ENCODE results near the gene ASPSCR1. TPM values are rescaled to one million over a fixed set of nuclear protein-coding genes. Genes with fewer than 3 reads are reported as not detected.

ASPSCR1 gene
- total RNA-seq, 2 experiments from 2014 or later, result 27.0 to 33.7 TPM

GRCh38 chr17:82008941-82009405, 31.5 kb downstream of the ASPSCR1 start:
- H3K36me3 Mint-ChIP-seq (ENCODE audit: low read depth), result no peaks in the 10 kb centered on the region
- DNase-seq (no peak), ATAC-seq (no peak)
- no peaks in the 10 kb centered on the region for H3K27me3 Mint-ChIP-seq (ENCODE audit: low read depth)
- peaks cover 9% of the 10 kb centered on the region for H3K4me1 Mint-ChIP-seq (ENCODE audit: low read depth)
- CTCF ChIA-PET, result interaction anchor here (1.9 to 2.1 kb wide), 2 partner anchors 11 to 50 kb away, joined by 5 read pairs; no protein-coding TSS in a partner anchor
- H3K9me3 Mint-ChIP-seq (ENCODE audit: insufficient read depth), result no peaks in the 10 kb centered on the region
- POLR2A ChIA-PET, result interaction anchor here (0.8 to 0.9 kb wide), 2 partner anchors 11 to 13 kb away, joined by 3 to 4 read pairs; no protein-coding TSS in a partner anchor
- no peak overlapping the region for H3K27ac Mint-ChIP-seq
- no peak overlapping the region for H3K4me3 Mint-ChIP-seq

- ChIA-PET POLR2A (interaction anchor here (0.6 to 0.9 kb wide), 3 partner anchors 8 to 12 kb away, joined by 3 to 4 read pairs (median 3); no protein-coding TSS in a partner anchor), CTCF (interaction anchor here (1.9 to 2.1 kb wide), 2 partner anchors 10 to 50 kb away, joined by 5 read pairs; no protein-coding TSS in a partner anchor)
- H3K36me3 Mint-ChIP-seq (ENCODE audit: low read depth), result no peaks in the 10 kb centered on the region
- DNase-seq (no peak), ATAC-seq (no peak)
- H3K4me1 Mint-ChIP-seq (ENCODE audit: low read depth), result peaks cover 9% of the 10 kb centered on the region
- H3K4me3 Mint-ChIP-seq, result no peak overlapping the region
- no peak overlapping the region for H3K27ac Mint-ChIP-seq
- H3K9me3 Mint-ChIP-seq (ENCODE audit: insufficient read depth), result no peaks in the 10 kb centered on the region
- H3K27me3 Mint-ChIP-seq (ENCODE audit: low read depth), result no peaks in the 10 kb centered on the region
Measured at GRCh38 chr17:82009413-82009812, 32.0 kb downstream of the ASPSCR1 start.

- CTCF ChIA-PET, result interaction anchor here (0.5 to 1.9 kb wide), 4 partner anchors 9 to 118 kb away, joined by 3 to 5 read pairs (median 3); partner anchors contain the start of gene DCXR
- POLR2A ChIA-PET, result interaction anchor here (1.6 kb wide), 1 partner anchor 11 kb away, joined by 3 read pairs; no protein-coding TSS in a partner anchor
- H3K36me3 Mint-ChIP-seq (ENCODE audit: low read depth), result no peaks in the 10 kb centered on the region
- no peaks in the 10 kb centered on the region for H3K9me3 Mint-ChIP-seq (ENCODE audit: insufficient read depth)
- ATAC-seq (no peak), DNase-seq (no peak)
- H3K4me3 Mint-ChIP-seq, result no peak overlapping the region
- H3K27ac Mint-ChIP-seq, result no peak overlapping the region
- H3K27me3 Mint-ChIP-seq (ENCODE audit: low read depth), result no peaks in the 10 kb centered on the region
- H3K4me1 Mint-ChIP-seq (ENCODE audit: low read depth), result peaks cover 9% of the 10 kb centered on the region
Measured at GRCh38 chr17:82010575-82011525, 33.4 kb downstream of the ASPSCR1 start.

DNA sequence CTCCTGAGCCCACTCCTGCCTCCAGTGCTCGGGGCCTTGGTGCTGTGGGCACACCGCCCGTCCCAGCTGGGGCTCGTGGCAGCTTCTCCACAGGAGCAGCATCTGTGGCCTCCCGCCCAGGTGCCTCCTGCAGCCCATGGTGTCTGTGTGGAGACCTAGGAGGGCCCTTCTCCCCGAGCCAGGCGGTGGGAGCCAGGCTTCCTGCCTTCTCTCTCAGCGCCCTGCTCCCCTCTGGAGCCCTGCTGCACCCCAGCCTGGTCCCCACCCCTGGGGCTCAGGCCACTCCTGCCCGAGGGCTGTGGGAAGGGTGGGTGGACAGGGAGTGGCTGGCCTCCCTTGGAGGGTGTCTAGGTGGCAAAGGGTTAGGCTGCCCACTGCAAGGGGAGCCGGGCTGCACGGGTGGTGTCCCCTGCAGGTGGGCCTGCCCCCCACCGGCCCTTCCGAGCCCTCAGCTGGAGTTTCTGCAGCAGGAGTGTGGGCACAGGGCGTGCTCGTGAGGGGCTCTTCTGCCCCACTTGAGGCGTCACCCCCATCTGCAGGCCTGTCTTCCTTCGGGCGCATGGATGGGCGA, 34.3 kb downstream of the ASPSCR1 start:
- H3K27ac Mint-ChIP-seq, result no peak overlapping the region
- peaks cover 9% of the 10 kb centered on the region for H3K4me1 Mint-ChIP-seq (ENCODE audit: low read depth)
- ATAC-seq, result no peak
- DNase-seq, result no peak
- POLR2A ChIA-PET, result interaction anchor here (1.6 kb wide), 1 partner anchor 10 kb away, joined by 3 read pairs; no protein-coding TSS in a partner anchor
- no peak overlapping the region for H3K4me3 Mint-ChIP-seq
- H3K9me3 Mint-ChIP-seq (ENCODE audit: insufficient read depth), result no peaks in the 10 kb centered on the region
- no peaks in the 10 kb centered on the region for H3K27me3 Mint-ChIP-seq (ENCODE audit: low read depth)
- CTCF ChIA-PET, result interaction anchor here (1.0 kb wide), 2 partner anchors 8 to 26 kb away, joined by 3 read pairs; partner anchors contain the start of gene DCXR
- H3K36me3 Mint-ChIP-seq (ENCODE audit: low read depth), result no peaks in the 10 kb centered on the region

GRCh38 chr17:82012261-82012639, 34.8 kb downstream of the ASPSCR1 start:
- H3K27me3 Mint-ChIP-seq (ENCODE audit: low read depth), result no peaks in the 10 kb centered on the region
- no peak for ATAC-seq
- no peak overlapping the region for H3K27ac Mint-ChIP-seq
- H3K9me3 Mint-ChIP-seq (ENCODE audit: insufficient read depth), result no peaks in the 10 kb centered on the region
- no peak overlapping the region for H3K4me3 Mint-ChIP-seq
- ChIA-PET POLR2A (no interaction called here), CTCF (interaction anchor here (1.7 kb wide), 1 partner anchor 53 kb away, joined by 5 read pairs; no protein-coding TSS in a partner anchor)
- peaks cover 9% of the 10 kb centered on the region for H3K4me1 Mint-ChIP-seq (ENCODE audit: low read depth)
- no peaks in the 10 kb centered on the region for H3K36me3 Mint-ChIP-seq (ENCODE audit: low read depth)
- DNase-seq, result no peak

GRCh38 chr17:82012640-82013295, 35.3 kb downstream of the ASPSCR1 start:
- no peak for ATAC-seq
- Mint-ChIP-seq H3K4me1 (ENCODE audit: low read depth) (peaks cover 9% of the 10 kb centered on the region), H3K27ac (no peak overlapping the region), H3K27me3 (ENCODE audit: low read depth) (no peaks in the 10 kb centered on the region), H3K4me3 (no peak overlapping the region), H3K9me3 (ENCODE audit: insufficient read depth) (no peaks in the 10 kb centered on the region), H3K36me3 (ENCODE audit: low read depth) (no peaks in the 10 kb centered on the region)
- CTCF ChIA-PET, result interaction anchor here (1.7 kb wide), 1 partner anchor 53 kb away, joined by 5 read pairs; no protein-coding TSS in a partner anchor
- POLR2A ChIA-PET, result no interaction called here
- DNase-seq, result no peak

GRCh38 chr17:82013341-82013740, 35.9 kb downstream of the ASPSCR1 start:
- Mint-ChIP-seq H3K36me3 (ENCODE audit: low read depth) (no peaks in the 10 kb centered on the region), H3K27ac (no peak overlapping the region), H3K27me3 (ENCODE audit: low read depth) (no peaks in the 10 kb centered on the region), H3K9me3 (ENCODE audit: insufficient read depth) (no peaks in the 10 kb centered on the region), H3K4me3 (no peak overlapping the region), H3K4me1 (ENCODE audit: low read depth) (peaks cover 7% of the 10 kb centered on the region)
- POLR2A ChIA-PET, result no interaction called here
- DNase-seq (no peak), ATAC-seq (no peak)
- CTCF ChIA-PET, result interaction anchor here (1.7 kb wide), 1 partner anchor 54 kb away, joined by 5 read pairs; no protein-coding TSS in a partner anchor

DNA sequence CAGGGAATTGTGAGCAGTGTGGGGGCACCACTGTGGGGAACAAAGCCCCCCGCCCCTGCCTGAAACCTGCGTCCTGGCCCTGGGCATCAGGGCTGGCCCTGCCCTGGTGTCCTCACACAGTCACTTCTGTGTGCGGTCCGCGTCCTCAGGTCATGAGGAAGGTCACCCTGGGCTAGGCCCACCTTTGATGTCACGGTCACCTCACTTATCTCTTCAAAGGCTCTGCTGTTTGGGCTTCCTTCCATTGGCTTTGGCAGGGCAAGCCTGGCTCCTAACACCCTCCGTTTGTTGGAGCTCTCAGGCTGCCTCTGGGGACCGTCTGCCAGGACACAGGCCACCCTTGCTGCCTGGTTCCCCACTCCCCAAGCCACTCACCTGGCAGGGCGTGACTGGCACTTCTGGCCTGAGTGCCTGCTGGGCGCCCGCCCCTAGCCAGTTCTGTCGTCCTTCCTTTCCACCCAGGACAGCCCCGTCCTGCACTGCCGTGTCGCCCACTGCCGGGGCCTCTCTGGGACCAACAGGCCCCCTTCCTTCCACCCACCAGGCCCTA, 36.4 kb downstream of the ASPSCR1 start:
- H3K4me1 Mint-ChIP-seq (ENCODE audit: low read depth), result peaks cover 7% of the 10 kb centered on the region
- no peak overlapping the region for H3K27ac Mint-ChIP-seq
- POLR2A ChIA-PET, result no interaction called here
- H3K36me3 Mint-ChIP-seq (ENCODE audit: low read depth), result peaks cover 5% of the 10 kb centered on the region
- CTCF ChIA-PET, result interaction anchor here (1.7 kb wide), 1 partner anchor 54 kb away, joined by 5 read pairs; no protein-coding TSS in a partner anchor
- no peaks in the 10 kb centered on the region for H3K27me3 Mint-ChIP-seq (ENCODE audit: low read depth)
- ATAC-seq, result no peak
- DNase-seq, result no peak
- H3K4me3 Mint-ChIP-seq, result no peak overlapping the region
- H3K9me3 Mint-ChIP-seq (ENCODE audit: insufficient read depth), result no peaks in the 10 kb centered on the region

- H3K4me3 Mint-ChIP-seq, result no peak overlapping the region
- peaks cover 4% of the 10 kb centered on the region for H3K4me1 Mint-ChIP-seq (ENCODE audit: low read depth)
- H3K27me3 Mint-ChIP-seq (ENCODE audit: low read depth), result no peaks in the 10 kb centered on the region
- ChIA-PET POLR2A (no interaction called here), CTCF (no interaction called here)
- ATAC-seq, result no peak
- no peak overlapping the region for H3K27ac Mint-ChIP-seq
- no peak for DNase-seq
- peaks cover 7% of the 10 kb centered on the region for H3K36me3 Mint-ChIP-seq (ENCODE audit: low read depth)
- H3K9me3 Mint-ChIP-seq (ENCODE audit: insufficient read depth), result no peaks in the 10 kb centered on the region
Measured at GRCh38 chr17:82014432-82014831, 37.0 kb downstream of the ASPSCR1 start.

DNA sequence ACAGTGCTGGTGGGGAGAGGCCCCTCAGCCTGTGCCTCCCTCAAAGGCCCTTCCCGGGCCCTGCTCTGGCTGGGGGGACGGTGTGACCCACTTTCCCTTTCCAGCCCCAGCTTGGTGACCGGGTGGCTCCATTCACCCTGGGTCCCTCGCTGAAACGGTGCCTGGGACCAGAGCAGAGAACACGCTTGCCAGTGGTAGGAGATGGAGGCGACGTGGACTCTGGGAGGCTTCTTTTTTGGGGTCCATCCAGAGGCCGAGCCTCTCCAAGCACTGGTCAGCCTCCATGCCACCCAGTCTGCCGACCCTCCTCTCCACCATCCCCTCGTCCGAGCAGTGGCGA, 37.5 kb downstream of the ASPSCR1 start:
- POLR2A ChIA-PET, result no interaction called here
- H3K4me1 Mint-ChIP-seq (ENCODE audit: low read depth), result no peaks in the 10 kb centered on the region
- CTCF ChIA-PET, result no interaction called here

GRCh38 chr17:82015311-82015971, 38.0 kb downstream of the ASPSCR1 start:
- no peak overlapping the region for H3K27ac Mint-ChIP-seq
- peaks cover 7% of the 10 kb centered on the region for H3K36me3 Mint-ChIP-seq (ENCODE audit: low read depth)
- H3K27me3 Mint-ChIP-seq (ENCODE audit: low read depth), result no peaks in the 10 kb centered on the region
- CTCF ChIA-PET, result interaction anchor here (2.7 kb wide), 1 partner anchor 56 kb away, joined by 14 read pairs; no protein-coding TSS in a partner anchor
- DNase-seq, result no peak
- no peaks in the 10 kb centered on the region for H3K9me3 Mint-ChIP-seq (ENCODE audit: insufficient read depth)
- POLR2A ChIA-PET, result interaction anchor here (1.0 kb wide), 1 partner anchor 123 kb away, joined by 3 read pairs; no protein-coding TSS in a partner anchor
- peaks cover 2% of the 10 kb centered on the region for H3K4me1 Mint-ChIP-seq (ENCODE audit: low read depth)
- H3K4me3 Mint-ChIP-seq, result no peak overlapping the region
- ATAC-seq, result no peak

More for the DNA sequence above, 37.5 kb downstream of the ASPSCR1 start:
- peaks cover 7% of the 10 kb centered on the region for H3K36me3 Mint-ChIP-seq (ENCODE audit: low read depth)
- no peaks in the 10 kb centered on the region for H3K27me3 Mint-ChIP-seq (ENCODE audit: low read depth)
- ATAC-seq (no peak), DNase-seq (no peak)
- no peaks in the 10 kb centered on the region for H3K9me3 Mint-ChIP-seq (ENCODE audit: insufficient read depth)
- H3K27ac Mint-ChIP-seq, result no peak overlapping the region
- H3K4me3 Mint-ChIP-seq, result no peak overlapping the region
